Choroid plexus epithelial cell (primary cell): Measurements from ENCODE around the gene OR52B6.
A peak's percentile ranks its signal among the peaks of the same experiment; 100 is the strongest.

Source experiments
- DNase-seq: peaks from one replicate; pipeline ENCODE4 v3.0.0-alpha.2; 2010; ENCODE audit warnings: low read depth
- H3K4me3 ChIP-seq: 2 replicates; pipeline ENCODE4 v1.5.1; 2011; ENCODE audit warnings: low read depth, mild to moderate bottlenecking, control low read depth, low read length, moderate library complexity
- CTCF ChIP-seq: conservative IDR thresholded peaks from 2 replicates; pipeline ENCODE4 v1.5.1; 2011; ENCODE audit warnings: low read depth, mild to moderate bottlenecking, control low read depth, inconsistent platforms, low read length, moderate library complexity

OR52B6 gene

GRCh38 chr11:5622802-5623201, 42.1 kb downstream of the OR52B6 start:
- TF ChIP-seq CTCF, result no peak
- no peak overlapping the region for H3K4me3 ChIP-seq
- DNase-seq, result no peak

GRCh38 chr11:5624489-5625279, 44.0 kb downstream of the OR52B6 start, which contains the start of gene TRIM34:
Gene TRIM34 (plus strand): TSS chr11:5625001. CDS start chr11:5632332, 7,331 bp downstream.
- TF ChIP-seq CTCF, result no peak
- peak within 1 kb of the TSS; percentile 70 for H3K4me3 ChIP-seq
- DNase-seq, result peak; percentile 80

GRCh38 chr11:5625281-5625680, 44.6 kb downstream of the OR52B6 start:
- no peak for DNase-seq
- TF ChIP-seq CTCF, result no peak
- peak overlapping the region; percentile 70 for H3K4me3 ChIP-seq

GRCh38 chr11:5626196-5626595, 45.5 kb downstream of the OR52B6 start:
- TF ChIP-seq CTCF, result no peak
- peak; percentile 52 for DNase-seq
- no peak overlapping the region for H3K4me3 ChIP-seq

GRCh38 chr11:5631417-5631816, 50.7 kb downstream of the OR52B6 start:
- no peak overlapping the region for H3K4me3 ChIP-seq
- DNase-seq, result no peak
- TF ChIP-seq CTCF, result no peak
